ENCODE measurements around the gene TCTN2.

DNA sequence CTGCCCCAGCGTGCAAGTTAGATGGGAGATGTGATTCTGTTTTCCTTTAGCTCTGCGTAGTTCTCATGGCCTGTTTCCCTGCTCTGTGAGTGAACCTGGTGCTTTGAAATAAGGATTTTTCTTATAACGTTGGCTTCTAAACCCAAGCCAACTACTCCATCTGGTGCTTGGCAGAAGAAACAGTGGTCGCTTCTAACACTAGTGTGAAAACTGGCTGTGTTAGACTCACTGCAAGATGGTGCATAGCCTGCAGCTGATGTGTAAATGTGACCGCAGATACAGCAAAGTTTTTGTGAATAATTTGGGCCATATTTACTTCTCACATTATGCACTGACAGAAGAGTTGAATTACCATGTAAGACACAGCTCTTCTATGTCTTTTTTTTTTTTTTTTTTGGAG is 25.0 kb upstream of the TCTN2 start:
- no peak for TF ChIP-seq EZH2phosphoT487 (IDR thresholded peaks at IDR 0.05; ENCODE audit: borderline replicate concordance, low read depth, low read length)
- TF ChIP-seq, protein P1, sequence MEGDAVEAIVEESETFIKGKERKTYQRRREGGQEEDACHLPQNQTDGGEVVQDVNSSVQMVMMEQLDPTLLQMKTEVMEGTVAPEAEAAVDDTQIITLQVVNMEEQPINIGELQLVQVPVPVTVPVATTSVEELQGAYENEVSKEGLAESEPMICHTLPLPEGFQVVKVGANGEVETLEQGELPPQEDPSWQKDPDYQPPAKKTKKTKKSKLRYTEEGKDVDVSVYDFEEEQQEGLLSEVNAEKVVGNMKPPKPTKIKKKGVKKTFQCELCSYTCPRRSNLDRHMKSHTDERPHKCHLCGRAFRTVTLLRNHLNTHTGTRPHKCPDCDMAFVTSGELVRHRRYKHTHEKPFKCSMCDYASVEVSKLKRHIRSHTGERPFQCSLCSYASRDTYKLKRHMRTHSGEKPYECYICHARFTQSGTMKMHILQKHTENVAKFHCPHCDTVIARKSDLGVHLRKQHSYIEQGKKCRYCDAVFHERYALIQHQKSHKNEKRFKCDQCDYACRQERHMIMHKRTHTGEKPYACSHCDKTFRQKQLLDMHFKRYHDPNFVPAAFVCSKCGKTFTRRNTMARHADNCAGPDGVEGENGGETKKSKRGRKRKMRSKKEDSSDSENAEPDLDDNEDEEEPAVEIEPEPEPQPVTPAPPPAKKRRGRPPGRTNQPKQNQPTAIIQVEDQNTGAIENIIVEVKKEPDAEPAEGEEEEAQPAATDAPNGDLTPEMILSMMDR (conservative IDR thresholded peaks at IDR 0.05; ENCODE audit: low read length): no peak
